Keratinocyte (primary cell): Measurements from ENCODE around the gene EDC3.

Experiments
- CTCF ChIP-seq, 3 experiments: IDR thresholded peaks in 1 of 3; conservative IDR thresholded peaks in 1 of 3; optimal IDR thresholded peaks in 1 of 3; 2 replicates in 2 of 3; 3 replicates in 1 of 3; pipeline versions ENCODE3 to v1.5.1; 2011; ENCODE audit warnings: low read length in 3 of 3, mild to moderate bottlenecking in 3 of 3, moderate library complexity in 2 of 3, control low read depth in 1 of 3, inconsistent platforms in 1 of 3; ENCODE audit not compliant: insufficient read depth in 2 of 3; ENCODE audit errors: extremely low read depth in 1 of 3
- EZH2 ChIP-seq: IDR thresholded peaks from one replicate; pipeline ENCODE4 v1.6.1; 2012; ENCODE audit warnings: inconsistent platforms, mild to moderate bottlenecking, low read length, moderate library complexity

GRCh38 chr15:74593122-74593521 is 102.7 kb downstream of the EDC3 start:
- TF ChIP-seq CTCF (optimal IDR thresholded peaks at IDR 0.05 in 1 of 3, IDR thresholded peaks at IDR 0.05 in 1 of 3, conservative IDR thresholded peaks at IDR 0.05 in 1 of 3; ENCODE audit: extremely low read depth in 1 of 3, insufficient read depth in 2 of 3, low read length in 3 of 3) = no peak
- no peak for TF ChIP-seq EZH2
